PC-9 (cell line): ENCODE data around the gene CENPP.

ENCODE experiments used
- CTCF ChIP-seq: fragments of 200-600 bp; sonication (generic); conservative IDR thresholded peaks from 2 replicates; pipeline ENCODE4 v1.6.1; 2017; ENCODE audit warnings: mixed run types, antibody characterized with exemption, mild to moderate bottlenecking, moderate library complexity
- EZH2 ChIP-seq: fragments of 200-600 bp; sonication (generic); IDR thresholded peaks from 2 replicates; pipeline ENCODE4 v1.8.0; 2017; ENCODE audit warnings: antibody characterized with exemption, low read depth

- TF ChIP-seq CTCF = no peak
- TF ChIP-seq EZH2 = no peak
These were observed 286.5 kb downstream of the CENPP start for GRCh38 chr9:92612292-92612691.
